Calu3 (cell line): ENCODE measurements around the gene ZNF79. TPM values are rescaled to one million over a fixed set of nuclear protein-coding genes. Genes with fewer than 3 reads are reported as not detected.

Source experiments
- BruUV-seq: library from RNA; stranded (reverse); fragments of 400-500 nt; replicated peaks from 2 replicates; lab custom pipeline; 2021; lab: Mats Ljungman, UMichigan
- CTCF ChIA-PET: fragments of 300-600 bp; sonication (Branson Sonifier 250); formaldehyde crosslinking; loops from one replicate; lab custom pipeline; 2022; ENCODE audit warnings: antibody characterized with exemption; lab: Charles Lee
- DNase-seq: peaks from one replicate; pipeline ENCODE4 v3.0.0; 2022
- H3K27ac Mint-ChIP-seq: one replicate; pipeline ENCODE4 v1.8.0; 2022; ENCODE audit warnings: mixed read lengths; ENCODE audit not compliant: unreplicated experiment
- H3K27me3 Mint-ChIP-seq: one replicate; pipeline ENCODE4 v1.8.0; 2022; ENCODE audit warnings: mixed read lengths; ENCODE audit not compliant: unreplicated experiment
- H3K36me3 Mint-ChIP-seq: one replicate; pipeline ENCODE4 v1.8.0; 2022; ENCODE audit warnings: mild to moderate bottlenecking, moderate library complexity, mixed read lengths; ENCODE audit not compliant: insufficient read depth, unreplicated experiment
- H3K4me1 Mint-ChIP-seq: one replicate; pipeline ENCODE4 v1.8.0; 2022; ENCODE audit warnings: mild to moderate bottlenecking, low read depth, mixed read lengths; ENCODE audit not compliant: unreplicated experiment
- H3K4me3 Mint-ChIP-seq: one replicate; pipeline ENCODE4 v1.8.0; 2022; ENCODE audit warnings: mild to moderate bottlenecking, low read depth, moderate library complexity, mixed read lengths; ENCODE audit not compliant: unreplicated experiment
- H3K9me3 Mint-ChIP-seq: one replicate; pipeline ENCODE4 v1.8.0; 2022; ENCODE audit warnings: low read depth, mixed read lengths; ENCODE audit not compliant: unreplicated experiment
- intact Hi-C: fragments of 100-400 bp; cut with micrococcal nuclease; formaldehyde crosslinking; loops from one replicate; pipeline ENCODE4 v1.10.0; 2022; ENCODE audit not compliant: unreplicated experiment
- total RNA-seq: library from RNA; stranded (reverse); gene quantifications from 2 replicates; pipeline ENCODE4 v1.2.3, GENCODE V29; 2022
- TF ChIP-seq, protein P1 (sequence below): fragments of 200-600 bp; IDR thresholded peaks from one replicate; pipeline ENCODE4 v1.8.0; 2022; ENCODE audit warnings: antibody characterized with exemption; ENCODE audit not compliant: unreplicated experiment

Gene ZNF79
- total RNA-seq, 1 experiment from 2014 or later: 7.0 TPM

DNA sequence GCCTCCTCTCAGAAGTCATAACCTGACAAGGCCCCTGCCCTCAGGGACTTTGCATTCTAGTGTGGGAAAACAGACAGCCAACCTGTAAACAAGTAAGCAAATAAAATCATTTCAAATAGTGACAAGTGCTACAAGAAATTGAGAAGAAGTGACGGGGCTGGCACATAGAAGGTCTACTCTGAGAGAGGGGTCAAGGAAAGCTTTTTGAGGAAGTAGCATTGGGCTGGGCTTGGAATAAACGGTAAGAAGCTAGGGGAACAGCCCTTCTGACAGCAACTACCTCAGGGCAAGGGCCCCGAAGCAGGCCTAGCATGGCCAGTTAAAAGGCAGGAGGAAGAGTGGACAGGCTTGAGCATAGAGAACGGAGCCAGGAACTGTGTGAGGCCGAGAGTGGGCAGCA lies 32.0 kb upstream of the ZNF79 start:
- CTCF ChIA-PET: no interaction called here
- BruUV-seq: no TSS peak
- Mint-ChIP-seq H3K27me3 (peaks cover 13% of the 10 kb centered on the region), H3K4me1 (peaks cover 31% of the 10 kb centered on the region), H3K36me3 (no peaks in the 10 kb centered on the region), H3K4me3 (no peak overlapping the region), H3K27ac (no peak overlapping the region), H3K9me3 (no peaks in the 10 kb centered on the region)
- TF ChIP-seq, protein P1, sequence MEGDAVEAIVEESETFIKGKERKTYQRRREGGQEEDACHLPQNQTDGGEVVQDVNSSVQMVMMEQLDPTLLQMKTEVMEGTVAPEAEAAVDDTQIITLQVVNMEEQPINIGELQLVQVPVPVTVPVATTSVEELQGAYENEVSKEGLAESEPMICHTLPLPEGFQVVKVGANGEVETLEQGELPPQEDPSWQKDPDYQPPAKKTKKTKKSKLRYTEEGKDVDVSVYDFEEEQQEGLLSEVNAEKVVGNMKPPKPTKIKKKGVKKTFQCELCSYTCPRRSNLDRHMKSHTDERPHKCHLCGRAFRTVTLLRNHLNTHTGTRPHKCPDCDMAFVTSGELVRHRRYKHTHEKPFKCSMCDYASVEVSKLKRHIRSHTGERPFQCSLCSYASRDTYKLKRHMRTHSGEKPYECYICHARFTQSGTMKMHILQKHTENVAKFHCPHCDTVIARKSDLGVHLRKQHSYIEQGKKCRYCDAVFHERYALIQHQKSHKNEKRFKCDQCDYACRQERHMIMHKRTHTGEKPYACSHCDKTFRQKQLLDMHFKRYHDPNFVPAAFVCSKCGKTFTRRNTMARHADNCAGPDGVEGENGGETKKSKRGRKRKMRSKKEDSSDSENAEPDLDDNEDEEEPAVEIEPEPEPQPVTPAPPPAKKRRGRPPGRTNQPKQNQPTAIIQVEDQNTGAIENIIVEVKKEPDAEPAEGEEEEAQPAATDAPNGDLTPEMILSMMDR: no peak
- DNase-seq: no peak
- intact Hi-C loops: no loop called here

DNA sequence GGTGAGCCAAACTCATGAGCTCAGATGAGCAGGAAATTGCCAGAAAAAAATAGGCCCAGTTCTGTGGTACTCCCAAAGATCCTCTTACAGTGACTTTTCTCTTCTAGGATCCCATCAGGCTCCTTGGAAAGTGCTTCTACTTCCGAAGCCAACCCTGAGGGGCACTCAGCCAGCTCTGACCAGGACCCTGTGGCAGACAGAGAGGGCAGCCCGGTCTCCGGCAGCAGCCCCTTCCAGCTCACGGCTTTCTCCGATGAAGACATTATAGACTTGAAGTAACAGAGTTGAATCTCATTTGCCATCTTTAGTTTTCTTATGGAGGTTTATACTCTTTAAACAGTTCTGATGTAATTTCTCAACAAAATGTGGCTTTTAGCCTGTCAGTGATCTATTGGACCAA lies 31.2 kb upstream of the ZNF79 start:
- H3K27me3 Mint-ChIP-seq: peaks cover 13% of the 10 kb centered on the region
- H3K4me3 Mint-ChIP-seq: no peak overlapping the region
- TF ChIP-seq, protein P1: no peak
- no peak for DNase-seq
- peaks cover 2% of the 10 kb centered on the region for H3K36me3 Mint-ChIP-seq
- CTCF ChIA-PET: no interaction called here
- no peak overlapping the region for H3K27ac Mint-ChIP-seq
- BruUV-seq: no TSS peak
- intact Hi-C loops: no loop called here
- no peaks in the 10 kb centered on the region for H3K9me3 Mint-ChIP-seq
- H3K4me1 Mint-ChIP-seq: peaks cover 30% of the 10 kb centered on the region

DNA sequence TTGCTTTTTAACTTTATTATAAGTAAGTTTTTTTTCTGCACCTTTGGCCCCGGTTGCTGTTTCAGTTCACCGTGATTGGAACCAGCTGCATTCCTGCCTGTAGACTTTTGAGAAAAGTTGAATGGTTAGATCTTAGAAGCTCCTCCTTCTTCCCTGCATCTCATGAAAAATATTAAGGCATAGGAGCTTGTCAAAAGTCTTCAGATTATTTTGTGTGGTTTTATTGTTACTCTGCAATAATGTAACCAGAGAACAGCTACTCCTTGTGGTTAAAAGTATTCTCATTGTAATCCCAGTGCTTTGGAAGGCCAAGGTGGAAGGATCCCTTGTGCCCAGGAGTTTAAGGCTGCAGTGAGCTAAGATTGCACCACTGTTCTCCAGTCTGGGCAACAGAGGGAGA lies 30.5 kb upstream of the ZNF79 start:
- peaks cover 13% of the 10 kb centered on the region for H3K27me3 Mint-ChIP-seq
- H3K4me1 Mint-ChIP-seq: peaks cover 24% of the 10 kb centered on the region
- intact Hi-C loops: no loop called here
- peaks cover 7% of the 10 kb centered on the region for H3K36me3 Mint-ChIP-seq
- DNase-seq: no peak
- no peak overlapping the region for H3K27ac Mint-ChIP-seq
- CTCF ChIA-PET: no interaction called here
- TF ChIP-seq, protein P1: no peak
- BruUV-seq: no TSS peak
- no peaks in the 10 kb centered on the region for H3K9me3 Mint-ChIP-seq
- no peak overlapping the region for H3K4me3 Mint-ChIP-seq

DNA sequence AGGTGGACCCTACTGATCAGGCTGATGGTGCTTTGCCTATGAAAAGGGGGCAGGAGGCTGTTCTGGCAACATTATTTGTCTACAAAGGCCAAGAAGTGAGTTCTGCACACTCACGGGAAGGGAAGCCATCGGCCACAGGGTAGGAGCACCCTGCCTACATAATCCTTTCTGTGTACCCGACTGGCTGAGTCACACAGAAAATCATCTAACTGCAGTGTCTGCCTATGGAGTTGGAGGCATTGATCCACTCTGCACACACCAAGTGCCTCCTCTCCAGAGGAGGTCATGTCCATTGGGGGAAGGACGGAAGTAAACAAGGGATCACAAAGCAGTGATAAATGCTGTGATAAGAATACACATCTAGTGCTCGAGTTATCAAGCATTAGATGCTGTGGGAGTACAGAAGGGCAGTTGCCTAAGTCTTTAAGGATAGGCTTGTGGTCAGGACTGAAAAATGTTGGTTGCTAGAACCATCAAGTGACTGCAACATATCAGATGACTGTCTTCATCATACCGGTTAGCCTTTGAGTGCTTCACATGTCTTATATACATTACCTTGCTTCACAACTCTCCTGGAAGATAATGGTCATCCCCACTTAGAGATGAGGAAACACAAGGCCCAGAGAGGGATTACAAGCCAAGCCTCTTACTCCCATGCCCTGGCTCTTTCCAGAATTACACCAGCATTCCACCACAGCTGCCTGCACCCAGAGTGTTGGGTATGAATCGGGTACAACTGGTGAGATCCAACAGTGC lies 28.5 kb upstream of the ZNF79 start:
- peaks cover 13% of the 10 kb centered on the region for H3K27me3 Mint-ChIP-seq
- H3K27ac Mint-ChIP-seq: no peak overlapping the region
- H3K36me3 Mint-ChIP-seq: peaks cover 7% of the 10 kb centered on the region
- CTCF ChIA-PET: no interaction called here
- H3K4me3 Mint-ChIP-seq: peak overlapping the region; percentile 74
- intact Hi-C loops: no loop called here
- TF ChIP-seq, protein P1: no peak
- H3K9me3 Mint-ChIP-seq: no peaks in the 10 kb centered on the region
- no TSS peak for BruUV-seq
- H3K4me1 Mint-ChIP-seq: peaks cover 11% of the 10 kb centered on the region
- DNase-seq: no peak
